Kidney (tissue), 14 donors: Measurements from ENCODE around the gene KCNJ4. TPM values are rescaled to one million over a fixed set of nuclear protein-coding genes. Genes with fewer than 3 reads are reported as not detected.

Experiments
- DNase-seq, 5 donors: peaks; one replicate each; pipeline ENCODE4 v3.0.0-alpha.2; 2013 to 2020
- FAIRE-seq: peaks from 2 replicates; lab custom pipeline; 2012; peaks lifted over from hg19 to GRCh38; lab: Jason Lieb, UNC
- H3K27ac ChIP-seq, 2 donors: one replicate each; pipeline ENCODE4 v1.7.0; 2013; ENCODE audit warnings: low read depth in 2 of 2, low read length in 2 of 2, inconsistent platforms in 1 of 2
- H3K27me3 ChIP-seq: one replicate; pipeline ENCODE4 v1.7.1; 2013; ENCODE audit warnings: low read length, inconsistent platforms; ENCODE audit not compliant: control insufficient read depth, insufficient read depth
- H3K36me3 ChIP-seq, 3 donors: one replicate each; pipeline versions ENCODE4 v1.7.0 to v1.7.1; 2013; ENCODE audit warnings: low read length in 3 of 3, control low read depth in 1 of 3, inconsistent platforms in 1 of 3; ENCODE audit not compliant: insufficient read depth in 3 of 3, control insufficient read depth in 2 of 3
- H3K4me1 ChIP-seq, 3 donors: one replicate each; pipeline versions ENCODE4 v1.7.0 to v1.7.1; 2013; ENCODE audit warnings: low read length in 3 of 3, inconsistent platforms in 1 of 3, low read depth in 1 of 3; ENCODE audit not compliant: control insufficient read depth in 2 of 3, insufficient read depth in 2 of 3
- H3K4me3 ChIP-seq, 3 donors: one replicate each; pipeline versions ENCODE4 v1.7.0 to v1.8.1; 2013; ENCODE audit warnings: low read length in 3 of 3, control low read depth in 1 of 3, inconsistent platforms in 1 of 3
- H3K9ac ChIP-seq, 3 donors: one replicate each; pipeline versions ENCODE4 v1.7.0 to v1.7.1; 2013; ENCODE audit warnings: low read length in 3 of 3, control low read depth in 1 of 3, inconsistent platforms in 1 of 3
- H3K9me3 ChIP-seq, 3 donors: one replicate each; pipeline versions ENCODE4 v1.7.0 to v1.7.1; 2013; ENCODE audit warnings: low read length in 3 of 3, control low read depth in 1 of 3, inconsistent platforms in 1 of 3; ENCODE audit not compliant: control insufficient read depth in 2 of 3, insufficient read depth in 1 of 3
- intact Hi-C: fragments of 100-400 bp; cut with DNase I; formaldehyde crosslinking; loops from one replicate; pipeline ENCODE4 v1.11.1; 2022
- polyA plus RNA-seq: library from polyadenylated mRNA; stranded (reverse); fragments of 350-450 nt; fragmentation: Illumina TruSeq; extraction: RNeasy Lipid Tissue Mini Kit (QIAGEN cat#74804); gene quantifications from one replicate; pipeline ENCODE4 v1.2.3, GENCODE V29; 2014; ENCODE audit warnings: low read depth, low replicate concordance; ENCODE audit not compliant: insufficient read depth
- total RNA-seq: library from RNA; stranded (reverse); fragmentation: NEBNext Ultra II Directional; extraction: Animal tissue kit (Norgen Biotek cat#: 25700); gene quantifications from one replicate; pipeline ENCODE4 v1.2.1, GENCODE V29; 2021
- TF ChIP-seq, protein P1 (sequence below): IDR thresholded peaks from 3 replicates; pipeline ENCODE4 v1.5.1; 2012; ENCODE audit warnings: mild to moderate bottlenecking, moderate library complexity, borderline replicate concordance; ENCODE audit not compliant: insufficient read depth; ENCODE audit errors: extremely low read depth
- donor health status: control.
- donor health status: control.
- donor health status: control.
- donor health status: control.
- donor health status: control.
- donor health status: DM: yes; HTN: yes; CAD: no.
- donor health status: Normal renal cell carcinoma (clear cell type).

KCNJ4 gene
- total and polyA plus RNA-seq, 2 donors from 2014 or later: 0.13 TPM; not detected in 1

DNA sequence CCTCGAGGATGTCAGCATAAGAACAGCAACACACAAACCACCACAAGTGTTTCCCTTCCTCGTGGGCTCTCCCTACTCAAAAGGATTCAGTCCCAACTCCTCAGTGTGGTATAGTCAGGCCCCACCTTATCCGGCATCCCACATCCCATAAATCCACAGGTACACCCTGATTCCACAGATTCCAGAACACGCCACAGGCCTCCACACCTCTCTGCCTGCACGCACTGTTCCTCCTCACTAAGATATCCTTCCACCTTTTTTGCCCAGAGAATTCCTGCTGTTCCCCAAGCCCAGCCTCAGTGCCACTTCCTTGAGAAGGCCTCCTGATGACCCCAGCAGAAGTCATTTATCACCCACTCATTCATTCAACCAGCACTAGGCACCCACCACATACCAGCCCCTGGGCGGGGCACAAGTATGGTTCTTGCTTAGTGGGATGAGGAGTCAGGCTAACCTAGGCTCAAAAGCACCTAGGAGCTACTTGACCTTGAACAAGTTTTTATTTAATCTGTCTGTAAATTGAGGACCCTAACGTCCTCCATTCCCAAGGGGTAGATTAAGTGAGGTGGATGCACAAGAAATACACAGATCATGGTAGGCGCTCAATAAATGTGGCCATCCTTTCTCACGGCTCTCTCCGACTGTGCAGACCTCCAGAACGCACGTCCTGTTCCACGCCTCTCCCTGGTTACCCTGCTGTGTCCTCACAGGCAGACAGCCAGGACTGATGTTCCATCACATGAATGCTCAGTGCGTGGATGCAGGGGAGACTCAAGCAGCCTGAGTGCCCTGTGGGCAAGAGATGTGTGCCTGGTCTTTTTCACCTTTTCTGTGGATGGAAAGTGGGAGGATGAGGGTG lies 2.1 kb upstream of the KCNJ4 start:
- TF ChIP-seq, protein P1, sequence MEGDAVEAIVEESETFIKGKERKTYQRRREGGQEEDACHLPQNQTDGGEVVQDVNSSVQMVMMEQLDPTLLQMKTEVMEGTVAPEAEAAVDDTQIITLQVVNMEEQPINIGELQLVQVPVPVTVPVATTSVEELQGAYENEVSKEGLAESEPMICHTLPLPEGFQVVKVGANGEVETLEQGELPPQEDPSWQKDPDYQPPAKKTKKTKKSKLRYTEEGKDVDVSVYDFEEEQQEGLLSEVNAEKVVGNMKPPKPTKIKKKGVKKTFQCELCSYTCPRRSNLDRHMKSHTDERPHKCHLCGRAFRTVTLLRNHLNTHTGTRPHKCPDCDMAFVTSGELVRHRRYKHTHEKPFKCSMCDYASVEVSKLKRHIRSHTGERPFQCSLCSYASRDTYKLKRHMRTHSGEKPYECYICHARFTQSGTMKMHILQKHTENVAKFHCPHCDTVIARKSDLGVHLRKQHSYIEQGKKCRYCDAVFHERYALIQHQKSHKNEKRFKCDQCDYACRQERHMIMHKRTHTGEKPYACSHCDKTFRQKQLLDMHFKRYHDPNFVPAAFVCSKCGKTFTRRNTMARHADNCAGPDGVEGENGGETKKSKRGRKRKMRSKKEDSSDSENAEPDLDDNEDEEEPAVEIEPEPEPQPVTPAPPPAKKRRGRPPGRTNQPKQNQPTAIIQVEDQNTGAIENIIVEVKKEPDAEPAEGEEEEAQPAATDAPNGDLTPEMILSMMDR: no peak
- intact Hi-C loops: no loop called here
- no peak overlapping the region for H3K27ac ChIP-seq
- H3K36me3 ChIP-seq: no peaks in the 10 kb centered on the region
- DNase-seq (peak in 1 of 5 donors; percentile 41), FAIRE-seq (no peak)
- peaks cover 0 to 2% (median 0%) of the 10 kb centered on the region in 3 donors for H3K4me1 ChIP-seq
- H3K4me3 ChIP-seq: no peak overlapping the region
- H3K27me3 ChIP-seq: peaks cover 12% of the 10 kb centered on the region
- no peak overlapping the region for H3K9ac ChIP-seq
- no peaks in the 10 kb centered on the region for H3K9me3 ChIP-seq

- intact Hi-C loops: no loop called here
- Histone ChIP-seq H3K36me3 (no peaks in the 10 kb centered on the region), H3K4me3 (no peak overlapping the region), H3K27me3 (peaks cover 12% of the 10 kb centered on the region), H3K4me1 (peaks cover 0 to 2% (median 0%) of the 10 kb centered on the region in 3 donors), H3K9ac (no peak overlapping the region), H3K9me3 (no peaks in the 10 kb centered on the region), H3K27ac (no peak overlapping the region)
- DNase-seq: peak in 1 of 5 donors; percentile 64
- FAIRE-seq: no peak
- TF ChIP-seq, protein P1: no peak
These were observed 1.4 kb upstream of the KCNJ4 start for GRCh38 chr22:38456272-38456835.

DNA sequence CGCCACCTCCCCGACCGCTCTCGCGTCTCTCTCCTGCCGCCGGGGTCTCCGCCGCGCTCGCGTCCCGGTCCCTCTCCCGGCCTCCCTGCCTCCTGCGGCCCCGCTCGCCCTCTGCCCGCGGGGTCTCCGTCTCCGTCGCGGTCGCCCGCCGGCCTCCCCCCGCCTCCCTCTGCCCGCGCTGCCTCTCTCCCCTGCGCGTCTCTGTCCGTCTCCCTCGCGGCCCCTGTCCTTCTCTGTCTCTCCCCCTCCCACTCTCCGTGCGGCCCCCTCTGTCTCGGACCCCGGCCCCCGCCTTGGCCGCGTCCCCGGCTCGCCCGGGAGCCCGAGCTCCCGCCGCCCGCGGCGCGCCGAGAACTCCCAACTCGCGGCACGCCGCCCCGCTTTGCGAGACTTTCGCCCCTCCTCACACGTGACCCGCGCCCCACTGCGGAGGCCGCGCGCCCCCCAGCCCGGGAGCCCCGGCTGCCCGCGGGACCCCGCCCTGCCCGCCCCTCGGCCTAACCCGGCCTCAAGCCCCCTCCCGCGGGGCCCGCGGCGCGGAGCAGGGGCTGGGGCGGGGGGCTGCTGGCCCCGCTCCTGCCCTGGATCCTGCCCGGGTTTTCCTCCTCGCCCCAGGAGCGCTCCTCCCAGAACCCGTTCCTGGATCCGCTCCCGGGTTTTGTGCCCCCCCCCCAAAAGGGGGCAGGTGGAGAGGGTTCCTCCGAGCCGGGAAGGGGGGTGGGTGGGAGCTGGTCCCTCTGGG lies 702 bp upstream of the KCNJ4 start:
- Histone ChIP-seq H3K36me3 (no peaks in the 10 kb centered on the region), H3K27me3 (peaks cover 12% of the 10 kb centered on the region), H3K4me3 (no peak overlapping the region), H3K9ac (no peak overlapping the region), H3K27ac (no peak overlapping the region), H3K4me1 (peaks cover 0 to 2% (median 0%) of the 10 kb centered on the region in 3 donors), H3K9me3 (no peaks in the 10 kb centered on the region)
- intact Hi-C loops: no loop called here
- TF ChIP-seq, protein P1: no peak
- DNase-seq (peak; percentile 56 to 85 (median 69)), FAIRE-seq (no peak)
